Ishikawa (cell line): ENCODE measurements around the gene PLPPR5.

Experiments used
- NFIC ChIP-seq: IDR thresholded peaks from 2 replicates; pipeline ENCODE4 v1.6.1; 2012
- TAF1 ChIP-seq: IDR thresholded peaks from 2 replicates; pipeline ENCODE4 v1.6.1; 2012; ENCODE audit warnings: low read depth, mild to moderate bottlenecking
- TCF12 ChIP-seq: IDR thresholded peaks from 2 replicates; pipeline ENCODE4 v1.6.1; 2012; ENCODE audit warnings: low read depth
- YY1 ChIP-seq: IDR thresholded peaks from 2 replicates; pipeline ENCODE4 v1.6.1; 2012; ENCODE audit warnings: low read depth

DNA sequence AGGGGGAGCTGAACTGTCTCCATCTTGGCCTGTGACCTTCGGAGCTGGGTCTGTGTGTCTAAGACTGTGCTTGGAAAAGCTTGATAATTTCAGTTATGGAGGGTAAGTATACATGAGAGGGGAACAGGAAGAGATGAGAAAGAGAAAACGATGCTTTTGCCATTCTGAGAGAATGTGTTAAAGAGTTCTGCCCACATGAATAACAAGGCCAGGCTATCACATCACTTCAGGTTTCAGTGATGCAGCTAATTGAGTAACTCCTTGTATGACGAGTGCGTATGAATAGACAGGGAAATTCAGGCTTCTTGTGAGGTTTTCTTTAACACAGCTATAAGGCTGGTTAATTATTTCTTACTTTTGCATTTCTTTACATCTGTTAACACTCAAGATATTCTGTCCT lies 81.0 kb downstream of the PLPPR5 start:
- TF ChIP-seq NFIC, result no peak
- no peak for TF ChIP-seq YY1
- TF ChIP-seq TAF1, result no peak
- TF ChIP-seq TCF12, result no peak
